ENCODE measurements around the gene KCNMB2. TPM values are rescaled to one million over a fixed set of nuclear protein-coding genes. Genes with fewer than 3 reads are reported as not detected.

KCNMB2 gene
- total RNA-seq, 4 donors from 2014 or later, result not detected

GRCh38 chr3:178520451-178520850 lies 15.8 kb upstream of the KCNMB2 start:
- TF ChIP-seq POLR2A (IDR thresholded peaks at IDR 0.05) (no peak), EP300 (IDR thresholded peaks at IDR 0.05) (no peak), CTCF (IDR thresholded peaks at IDR 0.05) (no peak)
- no peak overlapping the region for H3K4me3 ChIP-seq
- 85 to 89% methylated on average over 2 of the region's 2 CpGs for WGBS, 2 donors
- DNase-seq (ENCODE audit: low spot score in 2 of 2), result no peak
- no peaks in the 10 kb centered on the region for H3K4me1 ChIP-seq
- no peak overlapping the region for H3K27ac ChIP-seq
- H3K36me3 ChIP-seq, result no peaks in the 10 kb centered on the region
- no peaks in the 10 kb centered on the region for H3K27me3 ChIP-seq
- H3K9me3 ChIP-seq, result no peaks in the 10 kb centered on the region

GRCh38 chr3:178522200-178523052 lies 13.8 kb upstream of the KCNMB2 start:
- H3K4me3 ChIP-seq, result no peak overlapping the region
- no peaks in the 10 kb centered on the region for H3K9me3 ChIP-seq
- no peaks in the 10 kb centered on the region for H3K36me3 ChIP-seq
- H3K27me3 ChIP-seq, result no peaks in the 10 kb centered on the region
- H3K4me1 ChIP-seq, result no peaks in the 10 kb centered on the region
- no peak for DNase-seq (ENCODE audit: low spot score in 2 of 2)
- TF ChIP-seq CTCF (IDR thresholded peaks at IDR 0.05), result no peak
- TF ChIP-seq POLR2A (IDR thresholded peaks at IDR 0.05), result no peak
- no peak for TF ChIP-seq EP300 (IDR thresholded peaks at IDR 0.05)
- 77 to 85% methylated on average over 5 of the region's 5 CpGs for WGBS, 2 donors
- no peak overlapping the region for H3K27ac ChIP-seq

- H3K4me3 ChIP-seq, result no peak overlapping the region
- no peaks in the 10 kb centered on the region for H3K9me3 ChIP-seq
- 39 to 56% methylated on average over 3 of the region's 3 CpGs for WGBS, 2 donors
- TF ChIP-seq CTCF (IDR thresholded peaks at IDR 0.05), result no peak
- no peak for TF ChIP-seq EP300 (IDR thresholded peaks at IDR 0.05)
- no peak for TF ChIP-seq POLR2A (IDR thresholded peaks at IDR 0.05)
- no peaks in the 10 kb centered on the region for H3K27me3 ChIP-seq
- no peak overlapping the region for H3K27ac ChIP-seq
- no peaks in the 10 kb centered on the region for H3K36me3 ChIP-seq
- no peak for DNase-seq (ENCODE audit: low spot score in 2 of 2)
- H3K4me1 ChIP-seq, result no peaks in the 10 kb centered on the region
These were observed 11.0 kb upstream of the KCNMB2 start for GRCh38 chr3:178525251-178525650.

GRCh38 chr3:178526291-178526690 lies 9.9 kb upstream of the KCNMB2 start:
- TF ChIP-seq EP300 (IDR thresholded peaks at IDR 0.05), result no peak
- no peak for TF ChIP-seq POLR2A (IDR thresholded peaks at IDR 0.05)
- TF ChIP-seq CTCF (IDR thresholded peaks at IDR 0.05), result no peak
- 55 to 71% methylated on average over 3 of the region's 3 CpGs for WGBS, 2 donors
- DNase-seq (ENCODE audit: low spot score in 2 of 2), result no peak

GRCh38 chr3:178527981-178528380 lies 8.3 kb upstream of the KCNMB2 start:
- Histone ChIP-seq H3K27me3 (no peaks in the 10 kb centered on the region), H3K4me1 (no peaks in the 10 kb centered on the region), H3K9me3 (peaks cover 0 to 6% (median 0%) of the 10 kb centered on the region in 4 donors), H3K4me3 (no peak overlapping the region), H3K36me3 (no peaks in the 10 kb centered on the region), H3K27ac (no peak overlapping the region)
- no peak for TF ChIP-seq CTCF (IDR thresholded peaks at IDR 0.05)
- TF ChIP-seq EP300 (IDR thresholded peaks at IDR 0.05), result no peak
- TF ChIP-seq POLR2A (IDR thresholded peaks at IDR 0.05), result no peak
- WGBS, 2 donors, result 92 to 93% methylated on average over 2 of the region's 2 CpGs
- DNase-seq (ENCODE audit: low spot score in 2 of 2), result no peak

More at GRCh38 chr3:178526291-178526690, 9.9 kb upstream of the KCNMB2 start:
- Histone ChIP-seq H3K27me3 (no peaks in the 10 kb centered on the region), H3K4me1 (no peaks in the 10 kb centered on the region), H3K9me3 (peaks cover 0 to 4% (median 0%) of the 10 kb centered on the region in 4 donors), H3K4me3 (no peak overlapping the region), H3K27ac (no peak overlapping the region), H3K36me3 (no peaks in the 10 kb centered on the region)

Measured in tibial nerve (tissue), 4 donors.